ENCODE data around the gene PTPRJ.

- TF ChIP-seq CTCF (IDR thresholded peaks at IDR 0.05): no peak
- TF ChIP-seq POLR2A (IDR thresholded peaks at IDR 0.05): no peak
These were observed 52.4 kb downstream of the PTPRJ start for GRCh38 chr11:48032721-48033120.
